WTC11 (cell line): ENCODE data around the gene TMEM272. TPM values are rescaled to one million over a fixed set of nuclear protein-coding genes. Genes with fewer than 3 reads are reported as not detected.

Experiments used
- ATAC-seq: fragments of 200-7000 bp; cut with Tn5 transposase; 2 replicates; pipeline ENCODE4 v1.10.0; 2021; ENCODE audit warnings: mild to moderate bottlenecking, moderate library complexity
- CTCF ChIA-PET: fragments of 300-600 bp; sonication (Branson Sonifier 250); formaldehyde crosslinking; loops from one replicate; lab custom pipeline; 2021; ENCODE audit warnings: antibody characterized with exemption; lab: Charles Lee
- POLR2A ChIA-PET: fragments of 350-600 bp; sonication (Branson Sonifier 250); formaldehyde crosslinking; loops from one replicate; lab custom pipeline; 2021; ENCODE audit warnings: antibody characterized with exemption; lab: Charles Lee
- DNase-seq: peaks from one replicate; pipeline ENCODE4 v3.0.0; 2021; ENCODE audit warnings: low spot score
- H3K27ac Mint-ChIP-seq: 2 replicates; pipeline ENCODE4 v1.8.0; 2021; ENCODE audit warnings: mixed read lengths
- H3K27me3 Mint-ChIP-seq: 2 replicates; pipeline ENCODE4 v1.8.0; 2021; ENCODE audit warnings: low read depth, mild to moderate bottlenecking, moderate library complexity, mixed read lengths
- H3K36me3 Mint-ChIP-seq: 2 replicates; pipeline ENCODE4 v1.8.0; 2021; ENCODE audit warnings: mixed read lengths
- H3K4me1 Mint-ChIP-seq: 2 replicates; pipeline ENCODE4 v1.8.0; 2022; ENCODE audit warnings: mixed read lengths
- H3K4me3 Mint-ChIP-seq: 2 replicates; pipeline ENCODE4 v1.8.0; 2021; ENCODE audit warnings: mild to moderate bottlenecking, moderate library complexity, mixed read lengths
- H3K9me3 Mint-ChIP-seq: 2 replicates; pipeline ENCODE4 v1.8.0; 2021; ENCODE audit warnings: mixed read lengths
- ARID4B ChIP-seq: sonication (generic); formaldehyde crosslinking; IDR thresholded peaks from 2 replicates; pipeline ENCODE4 v1.8.0; 2023; ENCODE audit warnings: missing genetic modification reagents, mild to moderate bottlenecking, borderline replicate concordance
- ATF6 ChIP-seq: sonication (generic); formaldehyde crosslinking; IDR thresholded peaks from 2 replicates; pipeline ENCODE4 v1.8.1; 2023; ENCODE audit warnings: mild to moderate bottlenecking, missing genetic modification reagents
- CBFB ChIP-seq: sonication (generic); formaldehyde crosslinking; IDR thresholded peaks from 2 replicates; pipeline ENCODE4 v1.8.1; 2022; ENCODE audit warnings: mild to moderate bottlenecking, low read depth, missing genetic modification reagents
- CREM ChIP-seq: sonication (generic); formaldehyde crosslinking; IDR thresholded peaks from 2 replicates; pipeline ENCODE4 v1.8.1; 2022; ENCODE audit warnings: mild to moderate bottlenecking, missing genetic modification reagents, moderate library complexity
- EMX1 ChIP-seq: fragments of 250-450 bp; sonication (Bioruptor Pico); IDR thresholded peaks from 2 replicates; pipeline ENCODE4 v1.8.0; 2021; ENCODE audit warnings: mild to moderate bottlenecking
- HMGXB4 ChIP-seq: sonication (generic); formaldehyde crosslinking; IDR thresholded peaks from 2 replicates; pipeline ENCODE4 v1.8.1; 2023; ENCODE audit warnings: mild to moderate bottlenecking, moderate library complexity, missing genetic modification reagents
- MXD4 ChIP-seq: fragments of 250-450 bp; sonication (Bioruptor Pico); IDR thresholded peaks from 2 replicates; pipeline ENCODE4 v1.8.0; 2021; ENCODE audit warnings: mild to moderate bottlenecking, moderate library complexity, borderline replicate concordance
- NFATC4 ChIP-seq: fragments of 250-450 bp; sonication (Bioruptor Pico); IDR thresholded peaks from 2 replicates; pipeline ENCODE4 v1.9.0; 2021; ENCODE audit warnings: mild to moderate bottlenecking
- NR3C1 ChIP-seq: sonication (generic); formaldehyde crosslinking; conservative IDR thresholded peaks from 2 replicates; pipeline ENCODE4 v1.8.1; 2023; ENCODE audit warnings: low read depth, mild to moderate bottlenecking, missing genetic modification reagents
- RORB ChIP-seq: fragments of 250-450 bp; sonication (Bioruptor Pico); IDR thresholded peaks from 2 replicates; pipeline ENCODE4 v1.9.0; 2021; ENCODE audit warnings: mild to moderate bottlenecking
- TEAD4 ChIP-seq: sonication (generic); formaldehyde crosslinking; IDR thresholded peaks from 2 replicates; pipeline ENCODE4 v1.8.0; 2022; ENCODE audit warnings: mild to moderate bottlenecking, missing genetic modification reagents
- ZBTB43 ChIP-seq: sonication (generic); formaldehyde crosslinking; IDR thresholded peaks from 2 replicates; pipeline ENCODE4 v1.8.1; 2023; ENCODE audit warnings: mild to moderate bottlenecking, missing genetic modification reagents
- ZNF317 ChIP-seq: sonication (generic); formaldehyde crosslinking; IDR thresholded peaks from 2 replicates; pipeline ENCODE4 v1.8.1; 2023; ENCODE audit warnings: low read depth, mild to moderate bottlenecking, moderate library complexity, missing genetic modification reagents, borderline replicate concordance
- ZNF512 ChIP-seq: sonication (generic); formaldehyde crosslinking; IDR thresholded peaks from 2 replicates; pipeline ENCODE4 v1.8.1; 2022; ENCODE audit warnings: missing genetic modification reagents, borderline replicate concordance
- ZSCAN18 ChIP-seq: fragments of 250-450 bp; sonication (Bioruptor Pico); IDR thresholded peaks from 2 replicates; pipeline ENCODE4 v2.1.2; 2022; ENCODE audit warnings: mild to moderate bottlenecking, moderate library complexity
- total RNA-seq: library from RNA; stranded (reverse); gene quantifications from 3 replicates; pipeline ENCODE4 v1.2.3, GENCODE V29; 2021

Gene TMEM272
- total RNA-seq, 1 experiment from 2014 or later = not detected

- no peak within 1 kb of the TSS for H3K27ac Mint-ChIP-seq
- no peaks in the 10 kb centered on the region for H3K36me3 Mint-ChIP-seq
- H3K4me3 Mint-ChIP-seq = no peak within 1 kb of the TSS
- no peaks in the 10 kb centered on the region for H3K9me3 Mint-ChIP-seq
- POLR2A ChIA-PET = no interaction called here
- H3K4me1 Mint-ChIP-seq = peaks cover 10% of the 10 kb centered on the region
- CTCF ChIA-PET = interaction anchor here (0.8 to 1.2 kb wide), 4 partner anchors 11 to 267 kb away, joined by 3 to 4 read pairs (median 3); partner anchors contain the start of gene NEK5
- no peak for DNase-seq
- TF ChIP-seq NR3C1 (CRISPR knock-in tag) = no peak
- TF ChIP-seq RORB (CRISPR knock-in tag) = no peak
- no peak for TF ChIP-seq EMX1
- TF ChIP-seq ARID4B (CRISPR knock-in tag) = no peak
- TF ChIP-seq ZNF317 (CRISPR knock-in tag) = no peak
- TF ChIP-seq ZBTB43 (CRISPR knock-in tag) = no peak
- TF ChIP-seq ZSCAN18 (CRISPR knock-in tag) = no peak
- TF ChIP-seq CREM (CRISPR knock-in tag) = no peak
- no peak for TF ChIP-seq HMGXB4
- no peak for TF ChIP-seq MXD4
- TF ChIP-seq ZNF512 (CRISPR knock-in tag) = no peak
- TF ChIP-seq NFATC4 (CRISPR knock-in tag) = no peak
- TF ChIP-seq TEAD4 (CRISPR knock-in tag) = no peak
- no peak for TF ChIP-seq ATF6 (CRISPR knock-in tag)
- TF ChIP-seq CBFB (CRISPR knock-in tag) = no peak
- no peaks in the 10 kb centered on the region; the same call in none of the 2 replicates for H3K27me3 Mint-ChIP-seq
- ATAC-seq = no peak
Observed at GRCh38 chr13:51861723-51862300, 16.8 kb upstream of the TMEM272 start, which contains the start of gene CCDC70. Gene CCDC70 (plus strand): TSS chr13:51861969. CDS start chr13:51865412, 3,443 bp downstream.
